Measurements from ENCODE around the gene COLGALT1.

- TF ChIP-seq EP300 (IDR thresholded peaks at IDR 0.05; ENCODE audit: borderline replicate concordance) (no peak), TAF1 (IDR thresholded peaks at IDR 0.05; ENCODE audit: low read depth) (no peak), YY1 (IDR thresholded peaks at IDR 0.05; ENCODE audit: low read depth) (no peak), EGR1 (IDR thresholded peaks at IDR 0.05) (no peak), NFIC (IDR thresholded peaks at IDR 0.05) (no peak), CEBPB (IDR thresholded peaks at IDR 0.05) (no peak), CREB1 (IDR thresholded peaks at IDR 0.05; ENCODE audit: low read depth) (no peak), RAD21 (IDR thresholded peaks at IDR 0.05; ENCODE audit: low read depth) (no peak), MAX (IDR thresholded peaks at IDR 0.05) (no peak), TEAD4 (IDR thresholded peaks at IDR 0.05) (no peak), FOXM1 (IDR thresholded peaks at IDR 0.05; ENCODE audit: borderline replicate concordance, low read depth) (no peak), TCF12 (IDR thresholded peaks at IDR 0.05; ENCODE audit: low read depth) (no peak)
- TF ChIP-seq, protein P1, sequence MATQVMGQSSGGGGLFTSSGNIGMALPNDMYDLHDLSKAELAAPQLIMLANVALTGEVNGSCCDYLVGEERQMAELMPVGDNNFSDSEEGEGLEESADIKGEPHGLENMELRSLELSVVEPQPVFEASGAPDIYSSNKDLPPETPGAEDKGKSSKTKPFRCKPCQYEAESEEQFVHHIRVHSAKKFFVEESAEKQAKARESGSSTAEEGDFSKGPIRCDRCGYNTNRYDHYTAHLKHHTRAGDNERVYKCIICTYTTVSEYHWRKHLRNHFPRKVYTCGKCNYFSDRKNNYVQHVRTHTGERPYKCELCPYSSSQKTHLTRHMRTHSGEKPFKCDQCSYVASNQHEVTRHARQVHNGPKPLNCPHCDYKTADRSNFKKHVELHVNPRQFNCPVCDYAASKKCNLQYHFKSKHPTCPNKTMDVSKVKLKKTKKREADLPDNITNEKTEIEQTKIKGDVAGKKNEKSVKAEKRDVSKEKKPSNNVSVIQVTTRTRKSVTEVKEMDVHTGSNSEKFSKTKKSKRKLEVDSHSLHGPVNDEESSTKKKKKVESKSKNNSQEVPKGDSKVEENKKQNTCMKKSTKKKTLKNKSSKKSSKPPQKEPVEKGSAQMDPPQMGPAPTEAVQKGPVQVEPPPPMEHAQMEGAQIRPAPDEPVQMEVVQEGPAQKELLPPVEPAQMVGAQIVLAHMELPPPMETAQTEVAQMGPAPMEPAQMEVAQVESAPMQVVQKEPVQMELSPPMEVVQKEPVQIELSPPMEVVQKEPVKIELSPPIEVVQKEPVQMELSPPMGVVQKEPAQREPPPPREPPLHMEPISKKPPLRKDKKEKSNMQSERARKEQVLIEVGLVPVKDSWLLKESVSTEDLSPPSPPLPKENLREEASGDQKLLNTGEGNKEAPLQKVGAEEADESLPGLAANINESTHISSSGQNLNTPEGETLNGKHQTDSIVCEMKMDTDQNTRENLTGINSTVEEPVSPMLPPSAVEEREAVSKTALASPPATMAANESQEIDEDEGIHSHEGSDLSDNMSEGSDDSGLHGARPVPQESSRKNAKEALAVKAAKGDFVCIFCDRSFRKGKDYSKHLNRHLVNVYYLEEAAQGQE (IDR thresholded peaks at IDR 0.05; ENCODE audit: low read depth) = no peak
- TF ChIP-seq, protein P2, sequence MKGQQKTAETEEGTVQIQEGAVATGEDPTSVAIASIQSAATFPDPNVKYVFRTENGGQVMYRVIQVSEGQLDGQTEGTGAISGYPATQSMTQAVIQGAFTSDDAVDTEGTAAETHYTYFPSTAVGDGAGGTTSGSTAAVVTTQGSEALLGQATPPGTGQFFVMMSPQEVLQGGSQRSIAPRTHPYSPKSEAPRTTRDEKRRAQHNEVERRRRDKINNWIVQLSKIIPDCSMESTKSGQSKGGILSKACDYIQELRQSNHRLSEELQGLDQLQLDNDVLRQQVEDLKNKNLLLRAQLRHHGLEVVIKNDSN (IDR thresholded peaks at IDR 0.05) = no peak
These were observed 72.5 kb downstream of the COLGALT1 start for GRCh38 chr19:17627921-17628320.
